HG03565 (cell line): ENCODE measurements around the gene SNX4.

Experiments used
- ATAC-seq: cut with Tn5 transposase; IDR thresholded peaks from one replicate; pipeline ENCODE4 v1.9.1; 2021; ENCODE audit warnings: mild to moderate bottlenecking, moderate library complexity; ENCODE audit not compliant: unreplicated experiment

SNX4 gene

DNA sequence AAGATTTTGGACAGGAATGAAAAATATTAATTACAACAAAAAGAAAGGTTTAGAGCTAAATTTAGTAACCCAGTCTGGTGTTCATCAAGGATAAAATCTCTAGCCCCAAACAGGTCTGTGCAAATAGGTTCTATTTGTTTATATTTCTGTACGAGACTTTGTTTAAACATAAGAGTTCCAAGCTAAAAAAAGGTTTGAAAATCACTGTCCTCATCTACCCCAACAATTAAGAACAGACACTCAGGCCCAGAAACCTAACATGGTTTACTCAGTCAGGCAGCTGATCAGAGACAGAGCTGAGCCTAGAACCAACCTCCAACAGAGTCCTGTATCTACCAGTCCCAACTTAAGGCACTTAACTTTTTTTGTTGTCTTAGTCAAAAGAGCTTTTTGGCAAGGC is 49.3 kb downstream of the SNX4 start:
- no peak for ATAC-seq

DNA sequence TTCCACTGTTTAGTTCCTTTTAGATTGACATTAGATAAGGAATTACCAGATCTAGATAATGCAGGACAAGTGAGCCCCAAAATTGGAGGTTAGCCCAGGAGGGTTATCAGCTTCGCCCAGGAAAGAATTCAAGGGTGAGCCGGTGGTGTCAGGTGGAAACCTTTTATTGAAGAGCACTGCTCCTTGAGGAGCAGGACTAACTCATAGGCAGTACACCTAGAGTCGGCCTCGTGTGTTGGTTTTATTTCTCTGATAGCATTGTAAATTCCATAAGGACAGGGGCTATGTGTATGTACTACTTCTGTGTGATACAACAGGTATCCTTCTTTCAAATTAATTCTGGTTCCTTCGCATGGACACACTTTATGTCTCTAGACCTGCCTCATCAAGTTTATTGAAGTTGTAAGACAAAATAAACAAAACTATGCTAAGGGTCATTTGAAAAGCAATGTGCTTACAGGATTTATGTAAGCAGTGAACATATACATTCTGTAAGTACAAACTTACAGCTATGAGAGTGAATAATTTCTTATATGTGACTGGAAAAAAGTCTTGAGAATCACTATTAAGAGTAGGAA is 57.2 kb downstream of the SNX4 start:
- no peak for ATAC-seq

DNA sequence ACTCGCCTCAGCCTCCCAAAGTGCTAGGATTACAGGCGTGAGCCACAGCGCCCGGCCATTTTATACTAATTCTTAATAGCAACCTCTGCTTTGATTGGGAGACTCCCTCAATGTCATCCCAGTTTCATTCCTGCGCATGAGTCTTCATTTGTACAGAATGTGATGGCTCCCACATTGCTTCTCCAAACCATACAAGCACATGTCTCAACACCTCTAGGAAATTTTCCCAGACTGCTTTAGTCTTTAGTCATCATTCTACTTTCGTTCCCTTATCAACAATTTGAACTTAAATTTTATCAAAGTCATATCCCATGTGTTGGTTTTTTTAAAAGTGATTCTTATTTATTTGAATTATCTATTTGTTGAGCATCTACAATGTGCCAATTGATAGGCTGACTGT is 58.1 kb downstream of the SNX4 start:
- no peak for ATAC-seq

DNA sequence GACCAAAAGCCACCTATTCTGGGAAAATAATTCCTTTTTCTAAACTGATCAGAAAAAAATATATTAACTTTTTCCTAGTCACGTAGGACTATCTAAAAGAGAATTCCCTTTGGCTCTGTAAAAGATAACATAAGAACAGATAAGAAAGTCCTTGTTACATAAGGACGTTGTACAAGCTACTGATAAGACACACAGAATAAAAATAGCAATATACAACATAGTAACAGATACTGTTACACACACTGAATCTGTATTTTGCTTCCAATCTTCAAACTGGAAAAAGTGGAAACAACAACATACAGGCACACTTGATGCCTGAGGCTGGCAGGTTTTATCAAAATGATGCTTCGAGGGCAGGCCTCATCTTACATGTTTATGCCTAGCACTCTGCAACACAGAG is 59.8 kb downstream of the SNX4 start:
- ATAC-seq: no peak

DNA sequence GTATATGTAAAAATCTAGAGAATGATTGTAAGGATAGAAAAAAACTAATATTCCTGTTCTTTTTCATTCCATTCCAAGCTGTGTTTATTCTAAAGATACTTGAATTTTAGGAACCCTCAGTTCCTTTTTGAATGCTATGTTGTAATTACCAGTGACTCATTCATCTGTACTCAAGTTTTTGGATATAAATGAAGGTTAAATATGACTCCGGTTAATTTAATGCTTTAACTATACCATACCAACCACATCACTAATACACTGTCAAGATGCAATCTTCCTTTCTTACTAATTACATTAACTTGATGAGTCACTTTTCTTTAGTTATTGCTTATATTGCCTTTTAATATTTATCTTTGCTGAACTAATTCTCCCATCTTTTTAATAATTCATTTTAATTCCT is 76.1 kb downstream of the SNX4 start:
- ATAC-seq: no peak

DNA sequence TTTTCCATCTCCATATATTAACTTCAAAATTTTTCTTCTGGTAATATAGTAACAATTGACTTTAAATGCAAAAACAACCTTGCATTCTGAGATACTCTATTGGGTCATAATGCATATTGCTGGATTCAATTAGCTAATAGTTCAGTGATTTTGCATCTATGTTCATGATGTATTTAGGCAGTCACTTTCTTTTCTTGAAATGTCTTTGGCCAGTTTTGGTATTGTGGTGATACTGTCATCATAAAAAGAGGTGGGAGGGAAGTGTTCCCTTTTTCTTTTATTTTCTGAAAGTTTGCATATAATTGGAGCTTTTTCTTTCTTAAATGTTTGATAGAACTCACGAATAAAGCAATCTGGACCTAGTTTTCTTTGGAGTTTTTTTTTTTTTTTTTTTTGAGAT is 77.5 kb downstream of the SNX4 start:
- ATAC-seq: no peak

DNA sequence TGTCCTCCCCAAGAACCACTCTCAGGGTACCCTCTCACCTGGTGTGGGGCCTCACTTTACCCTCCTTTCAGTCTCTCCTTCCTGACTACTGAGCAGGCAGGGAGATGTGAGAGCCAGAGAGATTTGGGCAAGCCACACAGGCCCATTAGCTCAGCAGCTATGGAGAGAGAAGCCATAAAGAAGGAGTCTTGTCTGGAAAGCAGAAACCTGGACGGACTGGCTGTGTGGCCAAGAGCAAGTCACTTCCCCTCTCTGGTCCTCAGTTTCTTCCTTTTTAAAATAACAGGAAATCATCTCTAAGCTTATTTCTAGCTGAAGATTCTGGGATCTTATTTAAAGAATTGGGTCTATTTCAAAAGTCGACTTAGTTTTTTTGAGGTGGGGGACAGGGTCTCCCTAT is 79.0 kb downstream of the SNX4 start:
- ATAC-seq: no peak

DNA sequence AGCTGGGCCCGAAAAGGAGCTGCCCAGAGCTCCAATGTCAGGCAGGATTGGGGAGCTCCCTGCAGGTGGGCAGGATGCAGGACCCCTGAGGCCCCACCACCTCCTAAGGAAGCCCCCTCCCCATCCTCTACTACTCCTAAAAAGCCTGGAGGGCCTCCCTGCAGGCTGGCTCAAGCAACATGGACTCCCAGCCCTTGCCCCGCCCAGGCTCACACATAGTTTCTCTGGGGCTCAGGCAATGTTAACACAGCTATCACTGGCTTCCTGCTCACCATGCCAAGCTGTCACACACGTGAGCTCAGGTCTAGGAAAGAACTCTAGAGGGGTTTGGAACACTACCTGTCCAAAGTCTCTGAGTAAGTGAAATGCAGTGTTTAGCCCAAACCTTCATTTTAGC is 79.4 kb downstream of the SNX4 start:
- ATAC-seq: no peak

DNA sequence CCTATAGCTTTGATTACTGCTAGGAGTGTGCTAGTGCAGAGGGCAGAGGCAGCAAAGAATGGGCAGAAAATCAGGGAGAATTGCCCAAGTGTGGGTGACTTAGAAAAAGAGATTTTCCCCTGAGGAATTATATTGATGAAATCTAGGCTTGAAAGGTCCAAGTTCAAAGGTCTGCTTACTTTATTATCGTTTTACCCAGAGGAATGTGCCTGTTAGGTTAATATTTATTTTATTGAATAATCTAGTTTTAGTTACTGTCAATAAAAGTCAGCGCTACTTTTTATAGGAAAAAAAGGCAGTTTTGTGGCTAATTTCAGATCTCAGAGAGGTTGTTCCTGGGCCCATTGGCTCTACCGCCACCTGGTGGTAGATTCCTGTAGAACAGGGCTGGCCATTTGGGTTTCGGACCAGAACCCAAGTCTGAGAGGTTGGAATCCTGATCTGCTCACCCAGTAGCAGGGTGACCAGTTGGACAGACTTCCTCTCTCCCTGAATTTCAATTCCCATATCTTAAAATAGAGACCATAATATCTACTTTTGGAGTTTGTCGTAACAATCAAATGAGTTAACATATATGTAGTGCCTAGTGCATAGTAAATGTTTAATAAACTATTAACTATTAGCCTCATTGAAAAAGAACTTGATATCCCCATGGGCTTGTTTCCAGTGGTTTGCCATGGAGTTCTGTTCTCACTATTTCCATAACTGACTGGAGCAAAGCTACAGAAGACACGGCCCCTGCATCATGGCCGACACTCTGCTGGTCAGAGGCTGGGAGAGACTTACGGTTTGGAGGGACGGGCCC is 82.2 kb downstream of the SNX4 start:
- ATAC-seq: no peak

DNA sequence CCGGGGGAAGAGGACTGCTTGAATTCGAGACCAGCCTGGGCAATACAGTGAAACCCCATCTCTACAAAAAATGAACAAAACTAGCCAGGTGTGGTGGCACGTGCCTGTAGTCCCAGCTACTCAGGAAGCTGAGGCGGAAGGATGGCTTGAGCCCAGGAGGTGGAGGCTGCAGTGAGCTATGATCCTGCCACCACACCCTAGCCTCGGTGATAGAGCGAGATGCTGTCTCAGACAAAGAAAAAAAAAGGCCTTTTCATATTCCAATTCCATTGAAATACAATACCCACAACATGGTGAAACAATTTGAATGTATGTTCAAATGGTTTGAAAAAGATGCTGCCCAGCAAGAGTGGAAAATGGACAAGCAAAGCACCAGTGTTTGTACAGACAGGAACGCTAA is 83.1 kb downstream of the SNX4 start:
- ATAC-seq: no peak

DNA sequence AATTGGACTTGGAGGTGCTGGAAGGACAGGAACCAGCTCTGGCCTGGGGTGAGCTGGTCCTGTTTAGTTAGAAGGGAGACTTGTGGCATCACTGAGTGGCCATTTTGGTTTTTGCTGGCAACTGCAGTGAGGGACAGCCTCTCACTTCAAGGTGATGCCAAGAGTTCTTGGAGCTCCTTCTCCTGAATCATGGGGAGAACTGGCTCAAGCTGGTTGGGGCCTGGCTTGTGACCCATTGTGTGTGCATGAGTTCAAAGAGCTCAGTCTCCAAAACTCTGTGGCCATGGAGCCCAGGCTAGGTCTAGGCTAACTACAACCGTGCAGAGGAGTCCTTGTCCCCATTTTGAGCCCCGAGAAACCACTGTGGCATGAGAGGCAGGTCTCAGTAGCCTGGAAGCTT is 84.8 kb downstream of the SNX4 start:
- no peak for ATAC-seq

DNA sequence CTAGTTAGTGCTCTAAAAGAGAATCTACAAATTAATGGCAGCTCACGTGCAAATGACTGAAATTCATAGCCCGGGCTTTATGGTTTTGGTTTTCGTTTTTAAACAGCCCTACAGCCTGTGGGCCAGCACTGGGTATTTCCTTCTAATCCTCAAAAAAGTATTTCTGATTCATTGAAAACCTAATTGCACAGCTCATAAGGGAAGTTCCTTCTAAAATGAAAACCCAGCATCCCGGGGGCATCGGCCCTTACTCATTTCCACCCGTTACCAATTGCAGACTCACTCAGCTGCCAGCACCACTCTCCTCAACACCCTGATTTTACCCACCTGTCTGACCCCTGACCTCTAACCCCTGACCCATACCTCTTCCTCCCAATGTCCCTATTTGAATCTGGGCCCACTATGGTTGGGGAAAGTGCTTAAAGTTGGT is 85.4 kb downstream of the SNX4 start:
- no peak for ATAC-seq

DNA sequence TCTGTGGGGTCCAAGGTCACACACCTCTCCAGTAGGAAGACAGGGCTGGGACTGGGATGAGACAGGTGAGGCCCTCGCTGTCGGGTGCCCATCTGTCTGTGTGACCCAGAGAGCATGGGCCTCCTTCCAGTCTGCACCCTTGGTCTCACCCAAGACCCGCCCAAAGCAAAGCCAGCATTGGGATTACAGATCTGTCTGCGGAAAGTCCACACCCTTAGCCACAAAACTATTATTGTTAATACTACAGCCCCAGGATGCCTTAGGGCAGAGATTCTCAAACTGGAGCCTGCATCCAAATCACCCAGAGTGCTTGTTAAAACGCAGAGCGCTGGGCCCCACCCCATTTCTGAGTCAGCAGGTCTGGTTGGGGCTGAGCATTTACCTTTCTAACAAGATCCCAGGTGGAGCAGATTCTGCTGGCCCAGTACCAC is 86.4 kb downstream of the SNX4 start:
- ATAC-seq: no peak

DNA sequence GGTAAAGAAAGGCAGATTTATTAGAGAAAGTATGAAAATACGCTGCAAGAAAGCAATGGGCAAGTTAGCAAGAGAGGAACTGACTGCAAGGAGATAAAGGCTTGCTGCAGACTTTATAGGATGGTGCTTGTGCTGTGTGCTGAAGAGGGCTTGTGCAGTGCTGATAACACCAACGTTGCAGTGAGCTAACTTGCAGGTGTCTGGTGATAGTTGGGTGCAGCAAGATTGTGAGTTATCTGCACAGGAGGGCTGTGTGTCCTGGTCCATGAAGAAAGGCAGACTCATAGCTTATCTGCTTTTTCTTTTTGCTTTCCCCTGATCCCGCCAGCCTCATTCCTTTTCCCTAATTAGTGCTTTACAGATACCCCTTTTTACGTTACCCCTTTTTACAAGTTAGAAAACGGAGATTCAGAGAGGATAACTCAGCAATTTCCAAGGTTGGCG is 86.9 kb downstream of the SNX4 start:
- no peak for ATAC-seq

DNA sequence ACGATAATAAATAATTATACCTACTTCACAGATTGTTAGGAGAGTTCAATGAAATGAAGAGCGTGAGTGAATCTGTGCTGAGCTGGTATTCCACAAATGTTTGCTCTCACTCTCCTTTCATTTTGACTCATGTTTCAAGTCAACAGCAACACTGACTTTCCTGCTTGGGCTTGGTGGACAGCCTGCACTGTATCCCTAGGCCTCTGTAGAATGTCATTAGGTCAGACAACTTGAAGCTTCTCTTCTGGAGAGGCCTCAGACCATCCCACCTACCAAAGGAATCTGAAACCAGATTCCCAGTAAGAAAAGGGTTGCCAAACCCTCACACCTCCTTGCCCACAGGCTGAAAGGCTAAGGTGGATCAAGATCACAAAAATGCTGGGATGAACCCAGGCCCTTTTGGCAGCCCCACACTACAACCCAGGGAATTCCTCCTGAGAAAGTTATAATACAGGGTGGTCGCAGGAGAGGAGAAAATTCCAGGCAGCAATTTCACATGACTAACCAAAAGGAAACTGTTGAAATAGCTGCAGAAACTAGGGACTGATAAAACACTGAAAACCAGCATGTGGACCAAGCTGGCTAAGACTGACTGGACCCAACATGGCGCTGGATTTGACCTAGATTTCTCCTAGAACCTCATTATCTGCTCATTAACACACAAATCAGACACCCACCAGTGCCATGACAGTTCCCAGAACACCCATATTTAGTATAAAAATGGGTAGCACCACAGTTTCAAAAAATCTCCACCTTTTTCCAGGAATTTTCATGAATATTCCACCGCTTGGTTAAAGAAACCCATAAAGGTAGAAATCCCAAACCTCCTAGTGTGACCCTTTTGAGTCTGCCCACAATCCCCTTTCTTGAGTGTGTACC is 87.9 kb downstream of the SNX4 start:
- ATAC-seq: no peak

DNA sequence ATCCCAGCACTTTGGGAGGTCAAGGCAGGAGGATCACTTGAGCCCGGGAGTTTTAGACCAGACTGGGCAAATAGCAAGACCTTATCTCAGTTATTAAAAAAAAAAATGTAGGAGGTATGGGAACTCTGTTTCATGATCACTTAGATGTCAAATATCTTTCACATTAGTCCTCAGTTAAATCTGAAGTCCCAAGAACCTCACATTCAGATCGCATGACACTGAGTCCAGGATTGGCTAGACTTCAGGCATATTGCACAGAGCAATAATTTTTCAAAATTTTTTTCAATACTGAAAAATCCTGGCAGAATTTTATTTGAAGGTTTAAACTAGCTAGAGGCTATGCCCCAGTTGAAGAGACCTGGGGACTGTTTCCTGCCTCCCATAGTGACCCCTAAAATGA is 88.6 kb downstream of the SNX4 start:
- ATAC-seq: no peak

DNA sequence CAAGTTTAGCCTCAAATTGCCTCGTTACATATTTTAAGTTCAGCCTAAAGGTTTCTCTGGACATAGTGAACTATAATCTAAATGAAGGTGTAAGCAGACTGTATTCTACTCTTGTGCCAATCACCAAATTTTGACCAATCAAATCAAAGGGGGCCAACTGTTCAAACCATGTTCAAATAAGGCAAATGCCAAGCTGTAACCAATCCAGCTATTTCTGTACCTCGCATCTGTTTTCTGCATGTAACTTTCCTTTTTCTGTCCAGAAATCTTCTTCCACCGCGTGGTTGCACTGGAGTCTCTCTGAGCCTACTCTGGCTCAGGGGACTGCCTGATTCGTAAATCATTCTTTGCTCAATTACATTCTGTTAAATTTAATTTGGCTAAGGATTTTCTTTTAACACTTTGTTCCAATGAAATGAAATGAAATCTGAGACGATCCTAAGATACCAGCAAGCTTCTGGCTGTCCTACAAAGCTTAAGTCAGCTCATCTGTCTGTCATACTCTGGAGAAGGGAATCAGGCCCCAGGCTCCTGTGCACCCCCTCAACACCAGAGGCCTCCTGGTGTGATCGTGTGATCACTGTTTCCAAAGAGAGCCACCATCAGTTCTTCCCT is 91.7 kb downstream of the SNX4 start:
- no peak for ATAC-seq

DNA sequence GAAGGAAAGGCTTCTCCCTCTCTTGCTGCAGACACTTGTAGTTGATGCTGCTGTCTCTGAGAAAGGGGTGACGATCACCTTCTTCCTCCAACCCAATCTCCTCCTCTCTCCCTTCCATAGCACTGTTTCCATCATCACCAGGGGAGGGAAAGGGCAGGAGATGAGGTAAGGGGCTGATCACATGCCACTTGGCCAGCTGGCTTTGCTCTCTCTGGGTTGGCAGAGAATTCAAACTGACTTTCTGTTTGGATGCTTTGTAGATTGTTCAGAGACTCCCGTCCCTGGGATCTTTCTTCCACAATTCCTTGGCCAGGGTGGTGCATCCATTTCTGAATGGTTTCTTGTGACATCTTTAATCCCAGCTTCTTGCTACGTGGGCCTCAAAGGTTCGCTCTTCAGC is 101.7 kb downstream of the SNX4 start:
- no peak for ATAC-seq

DNA sequence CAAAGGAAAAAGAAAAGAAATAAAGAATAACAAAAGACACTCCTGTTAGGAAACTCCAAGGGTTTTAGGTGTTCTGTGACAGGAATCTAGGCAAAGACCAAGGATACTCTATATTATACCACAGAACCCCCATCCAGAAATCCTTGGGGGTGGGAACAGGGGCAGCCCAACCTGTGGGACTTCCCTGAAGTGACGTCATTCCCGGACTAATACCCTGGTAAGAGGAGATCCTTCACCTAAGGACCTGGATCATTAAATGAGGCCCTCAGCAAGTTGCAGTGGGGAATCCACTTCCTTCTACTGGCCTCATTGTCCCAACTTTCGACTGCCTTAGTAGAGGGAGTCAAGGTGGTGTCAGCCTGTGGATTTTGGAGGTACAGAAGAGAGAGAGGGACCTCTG is 103.8 kb downstream of the SNX4 start:
- no peak for ATAC-seq

DNA sequence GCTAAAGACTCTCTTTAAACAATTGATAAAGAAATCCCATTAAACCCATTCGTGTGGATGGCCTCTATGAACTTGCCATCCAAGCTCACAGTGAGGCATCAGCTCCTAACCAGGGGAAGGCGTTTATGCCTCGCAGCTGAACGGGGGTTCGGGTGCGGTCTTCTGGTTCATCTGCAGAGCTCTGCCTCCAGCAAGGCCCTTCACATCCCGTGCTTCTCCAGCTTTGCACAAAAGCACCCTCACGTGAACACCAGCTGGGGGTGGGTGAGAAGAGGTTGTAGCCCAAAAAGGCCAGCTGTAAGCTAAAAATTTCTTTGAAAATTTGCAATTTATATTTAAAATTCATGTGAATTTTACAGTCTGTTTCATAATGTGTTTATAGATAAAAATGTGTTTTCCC is 105.3 kb downstream of the SNX4 start:
- no peak for ATAC-seq

DNA sequence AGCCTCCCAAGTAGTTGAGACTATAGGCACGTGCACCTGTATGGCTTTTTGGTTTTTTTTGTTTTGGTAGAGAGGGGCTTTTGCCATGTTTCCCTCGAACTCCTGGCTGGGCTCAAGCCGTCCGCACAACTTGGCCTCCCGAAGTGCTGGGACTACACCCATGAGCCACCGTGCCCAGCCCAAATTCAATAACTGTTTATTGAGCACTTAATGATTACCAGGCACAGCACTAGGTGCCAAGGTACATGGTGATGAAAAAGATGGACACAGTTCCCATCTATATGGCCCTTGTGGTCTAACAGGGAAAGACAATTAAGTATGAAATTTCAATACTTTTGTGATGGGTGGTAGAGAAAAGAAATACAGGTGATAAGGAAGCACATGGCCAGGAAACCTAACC is 109.1 kb downstream of the SNX4 start:
- ATAC-seq: no peak
